ENCODE measurements around the gene CALCR. TPM values are rescaled to one million over a fixed set of nuclear protein-coding genes. Genes with fewer than 3 reads are reported as not detected.
"Not testable (repeated sequence)": the region's sequence is repeated elsewhere in the genome, so short reads cannot be mapped to it uniquely, and the experiment has no call there.

Gene CALCR
- total and polyA plus RNA-seq, 2 experiments from 2014 or later = 0.07 TPM; not detected in 1

- Histone ChIP-seq H2AFZ (no peak overlapping the region), H4K20me1 (ENCODE audit: insufficient read depth, poor library complexity, severe bottlenecking) (no peaks in the 10 kb centered on the region), H3K27ac (no peak overlapping the region), H3K27me3 (no peaks in the 10 kb centered on the region), H3K4me3 (no peak overlapping the region), H3K79me2 (no peaks in the 10 kb centered on the region), H3K4me1 (ENCODE audit: insufficient read depth) (no peaks in the 10 kb centered on the region), H3K9me2 (replicated peaks; ENCODE audit: insufficient read depth) (no peaks in the 10 kb centered on the region), H3K4me2 (no peak overlapping the region), H3K36me3 (replicated peaks; ENCODE audit: insufficient read depth, low read depth) (no peaks in the 10 kb centered on the region), H3K9me3 (ENCODE audit: low read depth) (no peaks in the 10 kb centered on the region)
- TF ChIP-seq EZH2phosphoT487 (IDR thresholded peaks at IDR 0.05; ENCODE audit: low read depth, severe bottlenecking, unreplicated experiment) = no peak
- TF ChIP-seq EZH2 (IDR thresholded peaks at IDR 0.05; ENCODE audit: borderline replicate concordance) = no peak
- TF ChIP-seq, protein P1, sequence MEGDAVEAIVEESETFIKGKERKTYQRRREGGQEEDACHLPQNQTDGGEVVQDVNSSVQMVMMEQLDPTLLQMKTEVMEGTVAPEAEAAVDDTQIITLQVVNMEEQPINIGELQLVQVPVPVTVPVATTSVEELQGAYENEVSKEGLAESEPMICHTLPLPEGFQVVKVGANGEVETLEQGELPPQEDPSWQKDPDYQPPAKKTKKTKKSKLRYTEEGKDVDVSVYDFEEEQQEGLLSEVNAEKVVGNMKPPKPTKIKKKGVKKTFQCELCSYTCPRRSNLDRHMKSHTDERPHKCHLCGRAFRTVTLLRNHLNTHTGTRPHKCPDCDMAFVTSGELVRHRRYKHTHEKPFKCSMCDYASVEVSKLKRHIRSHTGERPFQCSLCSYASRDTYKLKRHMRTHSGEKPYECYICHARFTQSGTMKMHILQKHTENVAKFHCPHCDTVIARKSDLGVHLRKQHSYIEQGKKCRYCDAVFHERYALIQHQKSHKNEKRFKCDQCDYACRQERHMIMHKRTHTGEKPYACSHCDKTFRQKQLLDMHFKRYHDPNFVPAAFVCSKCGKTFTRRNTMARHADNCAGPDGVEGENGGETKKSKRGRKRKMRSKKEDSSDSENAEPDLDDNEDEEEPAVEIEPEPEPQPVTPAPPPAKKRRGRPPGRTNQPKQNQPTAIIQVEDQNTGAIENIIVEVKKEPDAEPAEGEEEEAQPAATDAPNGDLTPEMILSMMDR (IDR thresholded peaks at IDR 0.05; ENCODE audit: poor library complexity) = no peak
- DNase-seq (ENCODE audit: low spot score) = no peak
- 80% methylated on average over 1 of the region's 1 CpG for WGBS (ENCODE audit: low lambda C conversion rate, missing lambda C conversion rate)
These were observed 18.2 kb upstream of the CALCR start for GRCh38 chr7:93592588-93593266.

GRCh38 chr7:93591224-93592050, 16.9 kb upstream of the CALCR start:
- H3K27ac ChIP-seq; DNase-seq (ENCODE audit: low spot score): not testable (repeated sequence)

GRCh38 chr7:93586479-93586865, 11.9 kb upstream of the CALCR start:
- H3K4me1 ChIP-seq (ENCODE audit: insufficient read depth); H3K27ac ChIP-seq; H4K20me1 ChIP-seq (ENCODE audit: insufficient read depth, poor library complexity, severe bottlenecking); H3K9me3 ChIP-seq (ENCODE audit: low read depth); H3K9me2 ChIP-seq (replicated peaks; ENCODE audit: insufficient read depth); H3K4me3 ChIP-seq; H3K36me3 ChIP-seq (replicated peaks; ENCODE audit: insufficient read depth, low read depth); H3K27me3 ChIP-seq; DNase-seq (ENCODE audit: low spot score); H2AFZ ChIP-seq; H3K79me2 ChIP-seq; H3K4me2 ChIP-seq: not testable (repeated sequence)
- WGBS (ENCODE audit: low lambda C conversion rate, missing lambda C conversion rate) = 89% methylated on average over 22 of the region's 22 CpGs

More at GRCh38 chr7:93591224-93592050, 16.9 kb upstream of the CALCR start:
- H3K79me2 ChIP-seq; H3K9me3 ChIP-seq (ENCODE audit: low read depth); H3K4me1 ChIP-seq (ENCODE audit: insufficient read depth); H2AFZ ChIP-seq; H3K36me3 ChIP-seq (replicated peaks; ENCODE audit: insufficient read depth, low read depth); H3K9me2 ChIP-seq (replicated peaks; ENCODE audit: insufficient read depth); H3K4me3 ChIP-seq; H3K27me3 ChIP-seq; H4K20me1 ChIP-seq (ENCODE audit: insufficient read depth, poor library complexity, severe bottlenecking); H3K4me2 ChIP-seq: not testable (repeated sequence)
- WGBS (ENCODE audit: low lambda C conversion rate, missing lambda C conversion rate) = 80% methylated on average over 25 of the region's 34 CpGs

DNA sequence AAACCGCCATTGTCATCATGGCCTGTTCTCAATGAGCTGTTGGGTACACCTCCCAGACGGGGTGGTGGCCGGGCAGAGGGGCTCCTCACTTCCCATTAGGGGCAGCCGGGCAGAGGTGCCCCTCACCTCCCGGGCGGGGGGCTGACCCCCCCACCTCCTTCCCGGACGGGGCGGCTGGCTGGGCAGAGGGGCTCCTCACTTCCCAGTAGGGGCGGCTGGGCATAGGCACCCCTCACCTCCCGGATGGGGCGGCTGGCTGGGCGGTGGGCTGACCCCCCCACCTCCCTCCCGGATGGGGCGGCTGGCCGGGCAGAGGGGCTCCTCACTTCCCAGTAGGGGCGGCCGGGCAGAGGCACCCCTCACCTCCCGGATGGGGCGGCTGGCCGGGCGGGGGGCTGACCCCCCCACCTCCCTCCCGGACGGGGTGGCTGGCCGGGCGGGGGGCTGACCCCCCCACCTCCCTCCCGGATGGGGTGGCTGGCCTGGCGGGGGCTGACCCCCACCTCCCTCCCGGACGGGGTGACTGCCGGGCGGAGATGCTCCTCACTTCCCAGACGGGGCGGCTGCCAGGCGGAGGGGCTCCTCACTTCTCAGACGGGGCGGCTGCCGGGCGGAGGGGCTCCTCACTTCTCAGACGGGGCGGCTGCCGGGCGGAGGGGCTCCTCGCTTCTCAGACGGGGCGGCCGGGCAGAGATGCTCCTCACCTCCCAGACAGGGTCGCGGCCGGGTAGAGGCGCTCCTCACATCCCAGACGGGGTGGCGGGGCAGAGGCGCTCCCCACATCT, 11.4 kb upstream of the CALCR start:
- not testable (repeated sequence) for H4K20me1 ChIP-seq (ENCODE audit: insufficient read depth, poor library complexity, severe bottlenecking); H3K9me2 ChIP-seq (replicated peaks; ENCODE audit: insufficient read depth); H3K4me2 ChIP-seq; H3K27me3 ChIP-seq; H3K36me3 ChIP-seq (replicated peaks; ENCODE audit: insufficient read depth, low read depth); H3K4me1 ChIP-seq (ENCODE audit: insufficient read depth); H2AFZ ChIP-seq; H3K79me2 ChIP-seq; H3K4me3 ChIP-seq; H3K27ac ChIP-seq; H3K9me3 ChIP-seq (ENCODE audit: low read depth); DNase-seq (ENCODE audit: low spot score)
- WGBS (ENCODE audit: low lambda C conversion rate, missing lambda C conversion rate) = 86% methylated on average over 2 of the region's 54 CpGs

Data from hepatocyte (in vitro differentiated cells).